ENCODE results near the gene UIMC1.
"Not testable (repeated sequence)": the region's sequence is repeated elsewhere in the genome, so short reads cannot be mapped to it uniquely, and the experiment has no call there.

Gene UIMC1

GRCh38 chr5:177005619-177006264, 837 bp downstream of the UIMC1 start:
- DNase-seq, result peak; percentile 37 to 58

GRCh38 chr5:177004961-177005360, 1.6 kb downstream of the UIMC1 start:
- no peak for DNase-seq

GRCh38 chr5:177003649-177004048, 2.9 kb downstream of the UIMC1 start:
- no peak for DNase-seq

GRCh38 chr5:176999526-176999925, 7.1 kb downstream of the UIMC1 start:
- DNase-seq, result not testable (repeated sequence)

- DNase-seq, result no peak
These were observed 7.8 kb downstream of the UIMC1 start for GRCh38 chr5:176998828-176999227.

GRCh38 chr5:176996780-176997179, 9.8 kb downstream of the UIMC1 start:
- no peak for DNase-seq

- peak in 1 of 2 experiments; percentile 31 for DNase-seq
These were observed 10.4 kb downstream of the UIMC1 start for GRCh38 chr5:176995896-176996767.

- DNase-seq, result no peak
These were observed 11.5 kb downstream of the UIMC1 start for GRCh38 chr5:176995122-176995490.

GRCh38 chr5:176994460-176995121, 12.0 kb downstream of the UIMC1 start:
- DNase-seq, result no peak

GRCh38 chr5:176993081-176993480, 13.5 kb downstream of the UIMC1 start:
- not testable (repeated sequence) for DNase-seq

- DNase-seq, result no peak
These were observed 19.0 kb downstream of the UIMC1 start for GRCh38 chr5:176987583-176987982.

- no peak for DNase-seq
These were observed 20.3 kb downstream of the UIMC1 start for GRCh38 chr5:176986280-176986679.

- DNase-seq, result no peak
These were observed 21.1 kb downstream of the UIMC1 start for GRCh38 chr5:176985516-176985915.

- not testable (repeated sequence) for DNase-seq
These were observed 22.4 kb downstream of the UIMC1 start for GRCh38 chr5:176984176-176984575.

GRCh38 chr5:176983593-176983992, 23.0 kb downstream of the UIMC1 start:
- DNase-seq, result not testable (repeated sequence)

- not testable (repeated sequence) for DNase-seq
These were observed 23.5 kb downstream of the UIMC1 start for GRCh38 chr5:176983112-176983511.

- DNase-seq, result no peak
These were observed 25.8 kb downstream of the UIMC1 start for GRCh38 chr5:176980818-176981217.

- DNase-seq, result no peak
These were observed 26.9 kb downstream of the UIMC1 start for GRCh38 chr5:176979669-176980068.

GRCh38 chr5:176965633-176966032, 40.9 kb downstream of the UIMC1 start:
- DNase-seq, result no peak

GRCh38 chr5:176959051-176959450, 47.5 kb downstream of the UIMC1 start:
- peak; percentile 16 to 68 for DNase-seq

GRCh38 chr5:176956756-176957155, 49.8 kb downstream of the UIMC1 start:
- no peak for DNase-seq

GRCh38 chr5:176955895-176956294, 50.7 kb downstream of the UIMC1 start:
- no peak for DNase-seq

- DNase-seq, result no peak
These were observed 52.5 kb downstream of the UIMC1 start for GRCh38 chr5:176954050-176954449.
